ENCODE data around the gene GCSAM.

The GCSAM gene

DNA sequence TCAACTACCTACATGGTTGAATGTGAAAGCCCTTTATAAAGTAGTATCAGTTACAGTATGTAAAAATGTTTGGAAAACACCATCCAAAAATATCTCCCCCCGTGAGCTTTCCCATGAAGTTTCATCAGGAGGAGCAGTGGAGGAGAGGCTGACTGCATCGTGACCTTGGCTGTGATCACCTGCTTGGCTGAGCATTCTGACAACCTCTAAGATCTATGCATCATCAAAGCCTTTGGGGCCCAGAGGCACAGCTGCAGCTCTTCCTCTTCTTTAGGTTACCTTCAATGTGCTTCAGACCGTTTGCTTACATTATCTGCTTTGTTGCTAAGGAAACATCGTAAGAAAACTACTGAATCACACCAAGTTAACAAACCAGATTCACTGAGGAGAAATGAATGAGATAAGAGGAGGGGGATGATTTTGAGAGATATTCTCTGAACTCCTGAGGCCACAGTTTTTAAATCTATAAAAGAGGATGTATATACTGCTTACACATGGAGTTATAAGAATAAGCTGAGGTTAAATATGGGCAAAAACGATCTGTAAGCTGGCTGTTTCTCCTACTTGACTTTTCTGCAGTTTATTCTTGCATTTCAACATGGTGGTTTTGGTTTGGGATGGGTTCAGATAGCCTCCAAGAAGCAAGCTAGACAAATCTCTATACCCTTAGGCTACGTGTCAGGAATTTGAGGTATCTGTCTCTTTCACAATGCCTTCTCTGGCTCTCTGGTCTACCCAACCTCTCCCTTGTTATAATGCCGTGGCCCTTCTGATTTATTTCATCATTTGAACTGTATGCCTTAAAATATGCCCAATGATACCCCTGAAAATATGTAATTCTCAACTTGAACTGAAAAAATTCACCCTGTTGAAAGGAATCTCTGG, 4.0 kb downstream of the GCSAM start:
- no peak for FAIRE-seq

DNA sequence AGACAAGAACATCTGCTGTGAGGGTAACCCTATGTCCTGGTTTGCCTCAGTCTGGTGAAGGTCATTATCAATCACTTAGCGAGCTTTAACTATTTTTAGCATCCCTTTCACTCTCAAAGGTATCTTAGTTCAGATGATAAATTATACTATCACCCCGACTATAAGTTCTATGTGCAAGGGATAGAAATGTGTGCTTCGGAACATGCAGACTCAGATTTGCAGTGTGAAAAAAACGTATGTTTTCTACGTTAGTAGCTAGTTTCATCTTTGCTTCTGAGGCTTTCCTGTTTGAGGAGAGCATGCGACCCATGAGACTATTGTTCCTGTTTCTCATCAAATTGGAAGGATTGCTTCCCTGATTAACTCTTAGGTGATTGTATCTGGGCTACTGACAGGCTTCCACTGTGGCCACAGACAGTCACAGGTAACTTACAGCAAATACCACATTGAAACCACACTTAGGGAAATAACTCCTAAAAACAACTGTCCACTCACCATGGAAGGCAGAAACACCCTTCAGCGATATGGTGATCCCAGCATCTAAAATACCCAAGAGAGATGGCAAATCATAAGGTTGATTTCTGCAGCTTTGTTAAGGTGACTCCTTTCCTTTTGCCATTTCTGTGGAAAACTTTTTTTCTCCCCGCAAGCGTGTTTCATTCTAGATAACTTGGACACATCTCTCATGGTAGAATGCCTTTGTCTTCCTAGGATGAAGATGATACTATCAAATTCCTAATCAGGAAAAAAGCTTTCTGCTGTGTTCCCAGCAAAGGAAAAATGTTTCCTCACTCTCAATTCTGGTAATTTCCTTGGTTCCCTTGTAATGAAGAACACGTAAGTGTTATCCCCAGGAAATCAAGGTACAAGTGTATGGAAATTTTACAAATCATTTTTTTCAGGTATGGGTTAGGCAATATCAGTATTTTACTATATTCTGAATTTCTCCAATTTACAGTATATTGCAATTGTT, 5.2 kb downstream of the GCSAM start:
- FAIRE-seq = no peak

DNA sequence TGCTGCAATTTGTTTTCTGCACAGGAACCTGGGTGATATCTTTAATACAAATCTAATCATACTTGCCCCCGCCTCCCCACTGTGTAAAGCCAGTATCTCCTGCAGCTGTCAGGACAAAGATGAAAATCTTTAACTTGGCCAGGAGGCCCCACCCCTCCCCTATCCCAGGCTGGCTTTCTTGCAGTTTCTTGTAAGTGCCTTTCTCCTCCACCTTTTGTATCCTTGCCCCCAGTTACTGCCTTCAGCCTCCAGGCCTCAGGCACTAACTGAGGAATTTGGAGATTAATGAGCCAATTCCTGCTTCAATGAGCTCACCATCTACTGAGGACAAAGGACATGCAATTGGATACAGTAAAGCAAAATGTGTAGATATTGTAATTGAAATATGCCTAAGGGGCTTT, 6.5 kb downstream of the GCSAM start:
- FAIRE-seq = no peak

DNA sequence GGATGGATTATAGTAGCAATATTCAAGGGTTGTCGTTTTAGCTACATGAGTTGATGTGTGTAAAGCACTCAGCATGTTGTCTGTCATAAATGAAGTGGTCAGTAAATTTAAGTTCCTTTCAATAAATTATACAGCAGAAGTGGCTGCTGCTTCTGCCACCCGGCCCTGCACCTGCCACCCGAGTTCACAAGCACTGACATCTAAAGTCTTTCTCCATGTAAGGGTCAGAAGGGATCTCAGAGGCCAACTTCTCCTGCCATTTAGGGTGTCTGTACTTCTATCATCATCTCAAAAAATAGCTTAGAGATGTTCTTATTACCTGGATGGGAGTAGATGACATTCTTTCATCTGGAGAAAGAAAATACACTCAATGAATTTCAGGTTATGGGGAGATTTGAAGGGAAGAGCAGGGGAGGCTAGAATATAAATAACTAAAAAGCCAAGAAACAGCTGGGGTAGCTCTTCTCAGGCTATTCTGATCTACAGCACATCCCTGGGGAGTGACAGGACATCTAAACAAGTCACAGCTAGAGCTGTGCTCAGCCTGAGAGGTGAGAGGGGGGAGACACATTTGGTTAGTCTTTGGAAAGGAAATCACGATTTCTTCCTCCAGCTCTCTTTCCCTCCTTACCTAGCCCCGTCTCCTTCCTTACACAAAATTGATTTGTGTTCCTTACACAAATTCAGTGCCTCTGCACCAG, 8.0 kb downstream of the GCSAM start:
- no peak for FAIRE-seq

DNA sequence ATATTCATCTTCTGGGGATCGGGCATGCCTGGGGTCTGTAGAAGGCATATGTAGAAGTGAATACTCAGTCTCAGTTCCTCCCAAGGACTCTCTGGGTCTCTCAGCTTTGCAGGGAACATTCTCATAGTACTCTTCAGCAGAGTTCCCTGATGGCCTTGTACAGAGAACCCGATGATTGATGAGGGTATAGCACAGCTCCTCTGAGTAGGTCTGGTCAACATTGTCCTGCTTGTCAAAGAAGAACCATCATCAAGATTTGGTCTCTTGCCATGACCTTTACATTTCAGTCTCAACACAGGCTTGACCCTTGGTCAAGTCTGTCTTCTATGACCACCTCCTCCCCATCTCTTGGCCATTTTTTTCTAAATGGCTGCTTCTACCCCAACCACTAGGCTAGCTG, 9.5 kb downstream of the GCSAM start:
- FAIRE-seq = no peak

DNA sequence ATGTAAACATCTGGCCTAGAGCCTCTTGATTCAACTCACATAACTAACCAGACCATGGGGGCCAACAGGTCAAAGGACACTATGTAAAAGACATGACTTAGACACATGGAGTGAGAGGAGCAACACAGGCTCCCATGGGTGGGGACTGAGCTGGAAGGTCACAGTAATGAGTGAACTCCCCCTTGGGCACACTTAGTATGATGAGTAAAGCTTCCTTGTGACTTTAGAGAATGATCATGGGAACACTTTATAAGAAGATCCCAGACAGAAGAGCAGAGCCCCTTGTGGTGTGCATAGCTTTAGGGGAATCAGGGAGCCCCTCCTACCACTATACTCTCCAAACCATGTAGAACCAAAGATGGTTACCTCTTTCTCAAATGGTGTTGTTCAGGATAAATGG, 10.2 kb downstream of the GCSAM start:
- no peak for FAIRE-seq

DNA sequence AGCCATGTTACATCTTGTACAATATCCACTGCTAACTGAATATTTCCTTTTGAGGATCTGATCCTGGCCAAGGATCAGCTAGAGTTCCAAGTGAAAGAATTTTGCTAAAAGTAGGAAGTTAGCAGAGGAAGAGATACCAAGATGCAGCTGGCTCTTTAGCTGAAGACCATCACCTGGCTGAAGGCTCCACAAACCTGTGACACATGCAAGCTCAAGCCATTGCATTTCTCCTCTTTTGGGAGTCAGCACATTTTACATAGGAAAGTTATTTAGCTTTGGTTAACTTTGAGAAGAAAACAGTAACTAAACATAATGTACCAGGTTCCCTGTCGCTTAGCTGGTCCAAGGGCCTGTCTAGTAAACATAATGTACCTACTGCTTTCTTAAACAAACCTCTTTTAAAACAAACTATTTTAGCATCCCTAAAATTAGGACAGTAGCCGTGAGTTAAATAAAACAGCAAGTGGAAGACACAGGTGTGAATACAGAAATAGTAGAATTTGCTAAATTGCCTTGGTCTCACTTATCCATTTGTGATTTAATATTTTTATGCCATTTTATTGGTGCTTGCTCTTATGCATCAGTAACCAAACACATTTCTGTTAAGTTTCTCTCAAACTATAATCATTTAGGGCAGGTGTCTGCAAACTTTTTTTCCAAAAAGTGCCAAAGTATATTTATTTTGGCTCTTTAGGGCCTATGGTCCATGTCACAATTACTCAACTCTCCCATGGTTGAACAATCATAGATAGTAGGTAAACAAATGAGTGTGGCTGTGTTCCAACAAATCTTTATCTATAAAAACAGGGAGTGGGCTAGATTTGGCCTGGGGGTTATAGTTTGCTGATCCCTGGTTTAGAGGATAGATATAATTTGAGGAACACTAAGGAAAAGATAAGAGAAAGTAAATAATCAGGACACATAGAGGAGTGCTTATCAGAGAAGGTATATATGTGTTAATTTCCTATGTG, 11.2 kb downstream of the GCSAM start:
- no peak for FAIRE-seq

DNA sequence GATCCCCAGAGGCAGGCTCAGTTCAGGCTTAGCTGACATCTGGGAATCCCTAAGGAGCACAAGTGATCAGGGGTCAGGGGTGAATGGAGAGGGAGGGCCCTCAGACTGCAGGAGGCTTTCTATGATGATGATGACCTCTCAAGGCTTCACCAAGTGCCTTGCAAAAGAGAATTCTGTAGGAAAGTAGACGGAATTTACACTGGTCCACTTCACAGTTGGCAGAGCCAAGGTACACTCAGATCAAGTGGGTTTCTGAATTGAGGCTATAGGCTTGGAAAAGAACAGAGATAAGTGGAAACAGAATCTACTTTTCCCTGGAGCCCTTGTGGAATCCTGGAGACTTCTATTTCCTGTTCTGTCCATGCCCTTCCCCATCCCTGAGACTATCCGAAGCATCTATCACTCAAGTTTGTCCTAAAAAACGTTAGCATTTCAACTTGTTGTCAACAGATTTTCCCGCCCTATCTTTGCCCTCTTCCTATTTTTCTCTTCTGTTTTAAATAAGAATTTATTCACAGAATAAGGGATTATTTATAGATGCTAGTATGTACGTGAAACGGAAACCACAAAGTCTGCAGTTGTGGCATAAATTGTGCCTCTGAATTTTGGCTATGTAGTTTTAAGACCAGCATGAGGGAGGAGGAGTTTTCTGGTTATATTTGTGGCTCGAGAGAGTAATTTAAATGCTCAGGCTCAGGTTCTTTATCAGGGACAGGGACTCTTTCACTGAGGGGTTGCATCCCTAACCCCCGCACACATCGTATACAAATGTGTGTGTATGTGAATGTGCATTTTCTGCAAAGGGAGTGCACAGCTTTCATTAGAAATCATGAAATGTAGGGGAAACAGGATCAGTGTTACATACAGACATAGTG, 12.8 kb downstream of the GCSAM start:
- FAIRE-seq = no peak

DNA sequence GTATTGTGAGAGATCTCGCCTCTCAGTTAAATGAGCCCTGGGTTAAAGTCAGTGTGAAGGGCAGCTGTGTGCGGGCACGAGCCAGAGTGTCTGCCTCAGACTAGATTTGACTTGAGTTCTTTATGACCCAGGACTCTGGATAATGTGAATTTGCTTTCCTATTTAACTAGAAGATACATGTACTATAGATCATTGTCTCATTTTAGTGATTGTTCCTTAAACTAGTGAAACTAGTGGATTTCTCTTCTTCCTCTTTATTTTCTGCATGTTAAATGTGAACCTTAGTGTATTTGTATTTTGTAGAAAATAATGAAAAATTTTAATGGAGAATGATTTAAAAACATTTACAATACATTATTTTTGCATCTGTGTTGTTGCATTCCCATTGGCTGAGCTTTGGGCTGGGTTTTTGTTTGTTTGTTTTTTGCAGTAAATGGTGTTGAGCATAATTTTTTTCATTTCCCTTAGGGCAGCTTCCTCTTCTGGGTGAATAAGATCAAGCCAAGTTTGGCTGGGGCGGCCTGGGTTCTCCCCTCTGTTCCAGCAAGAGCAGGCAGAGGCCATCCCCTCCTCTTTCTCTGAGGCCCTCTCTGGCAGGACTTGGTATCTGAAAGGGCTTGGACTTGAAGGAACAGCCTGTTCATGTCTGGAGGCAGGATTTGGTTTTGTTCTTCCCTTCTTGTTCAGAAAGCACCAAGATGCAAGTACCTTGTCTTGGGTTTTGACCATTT, 15.0 kb downstream of the GCSAM start:
- FAIRE-seq = no peak

DNA sequence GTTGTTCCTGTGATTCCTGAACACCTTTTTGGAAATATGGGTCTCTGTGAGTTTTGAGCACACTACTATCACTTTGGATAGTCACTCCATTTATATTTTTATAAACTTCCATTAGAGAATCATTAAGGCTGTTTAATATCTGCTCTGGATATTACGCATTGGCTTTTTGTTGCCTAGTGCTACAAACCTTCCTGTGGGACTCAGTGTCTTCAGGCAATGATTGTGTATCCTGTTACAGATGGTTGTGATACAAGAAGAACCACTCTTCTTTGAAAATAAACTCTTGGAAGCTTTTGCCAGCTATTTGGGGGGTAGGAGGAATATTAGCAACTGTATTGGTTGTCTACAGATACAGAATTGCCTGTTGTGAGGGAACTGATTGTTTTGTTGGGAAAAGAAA, 15.6 kb downstream of the GCSAM start:
- FAIRE-seq = no peak

DNA sequence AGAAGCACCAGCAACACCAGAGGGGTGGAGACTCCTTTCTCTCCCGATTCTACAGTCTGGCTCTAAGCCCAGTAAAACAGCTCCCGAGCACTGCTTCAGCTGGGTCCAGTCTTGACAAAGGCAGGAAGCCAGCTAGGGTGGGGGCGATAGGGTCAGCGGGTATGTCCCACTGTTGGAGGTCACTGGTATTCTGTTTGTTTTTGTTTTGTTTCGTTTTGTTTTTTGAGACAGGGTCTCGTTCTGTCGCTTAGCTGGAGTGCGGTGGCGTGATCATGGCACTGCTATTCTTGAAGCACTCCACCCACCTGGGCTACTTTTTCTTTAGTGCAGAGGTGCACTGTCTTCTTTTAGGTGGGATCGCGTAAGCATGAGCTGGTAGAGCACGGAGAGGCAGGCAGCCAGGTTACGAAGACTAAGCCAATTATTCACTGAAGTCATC, 16.3 kb downstream of the GCSAM start:
- FAIRE-seq = no peak

DNA sequence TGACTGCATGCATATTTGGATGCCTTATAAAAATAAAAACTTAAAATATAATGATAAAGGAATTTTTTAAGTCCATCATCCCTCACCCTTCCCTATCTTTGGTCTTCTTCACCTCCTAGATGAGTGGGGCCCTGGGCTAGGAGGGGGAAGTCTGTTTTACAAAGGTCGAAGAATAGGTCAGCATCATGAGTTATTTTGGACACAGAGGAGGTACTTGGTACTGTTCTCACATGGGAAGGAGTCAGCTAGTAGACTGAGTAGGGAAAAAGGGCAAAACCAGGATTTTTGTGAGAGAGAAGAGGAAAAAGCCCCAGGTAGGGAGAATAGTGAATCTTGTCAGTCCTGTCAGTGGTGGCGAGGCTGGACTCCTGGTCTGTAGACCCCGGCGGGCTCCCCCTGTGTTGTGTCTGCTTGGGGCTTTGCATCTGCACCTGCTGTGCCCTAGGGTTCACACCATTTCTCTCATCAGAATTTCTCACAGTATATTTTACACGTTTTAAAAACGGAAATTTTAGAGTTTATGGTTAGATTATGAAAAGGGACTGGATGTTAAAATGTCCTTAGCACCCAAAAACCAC, 17.2 kb downstream of the GCSAM start:
- FAIRE-seq = no peak

DNA sequence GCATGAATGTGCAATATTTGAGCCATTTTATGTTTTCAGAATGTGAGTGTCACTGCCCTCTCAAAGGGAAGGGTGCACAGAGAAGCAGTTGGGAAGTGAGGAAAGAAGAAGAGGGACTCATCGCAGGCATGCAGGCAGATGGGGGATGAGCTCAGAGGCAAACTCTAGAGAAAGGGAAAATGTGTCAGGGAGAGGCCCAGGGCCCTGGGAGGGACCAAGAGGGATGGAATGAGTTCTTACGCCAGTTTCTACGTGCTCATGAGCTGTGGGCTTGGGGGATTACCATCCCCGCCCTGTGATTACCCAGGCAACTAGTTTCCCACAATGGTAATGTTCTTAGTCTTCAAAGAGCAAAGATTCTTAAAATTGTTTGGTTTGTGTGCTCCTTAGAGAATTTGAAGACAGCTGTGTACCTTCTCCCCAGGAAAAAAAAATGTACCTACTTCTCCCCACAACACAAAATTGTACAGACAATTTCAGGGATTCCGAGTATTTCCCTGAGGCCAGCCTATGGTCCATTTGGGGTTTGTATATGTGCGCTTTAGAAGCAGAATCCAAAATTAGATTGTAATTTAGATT, 17.8 kb downstream of the GCSAM start:
- no peak for FAIRE-seq

DNA sequence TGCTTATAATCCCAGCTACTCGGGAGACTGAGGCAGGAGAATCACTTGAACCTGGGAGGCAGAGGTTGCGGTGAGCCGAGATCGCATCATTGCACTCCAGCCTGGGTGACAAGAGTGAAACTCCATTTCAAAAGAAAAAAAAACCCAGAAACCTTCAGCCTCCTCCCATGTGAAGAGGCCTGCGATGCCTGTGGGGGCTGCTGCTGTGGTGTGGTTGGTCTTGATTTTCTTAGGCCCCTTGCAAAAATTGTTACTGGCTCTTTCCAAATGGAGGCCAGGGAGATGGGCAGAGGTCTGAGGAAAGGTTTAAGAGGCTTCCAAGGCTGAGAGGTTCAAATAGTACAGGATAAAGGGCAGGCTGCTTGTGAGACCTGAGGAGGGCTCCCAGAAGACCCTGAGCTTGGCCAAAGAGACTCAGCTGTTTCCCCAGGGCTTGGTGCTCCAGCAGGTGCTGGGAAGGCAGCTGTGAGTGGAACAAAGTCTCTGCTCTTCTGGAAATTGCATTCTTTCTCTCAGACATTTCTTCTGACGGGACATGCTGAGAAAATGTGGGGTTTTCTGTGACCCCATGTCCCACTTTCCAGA, 18.4 kb downstream of the GCSAM start:
- no peak for FAIRE-seq

DNA sequence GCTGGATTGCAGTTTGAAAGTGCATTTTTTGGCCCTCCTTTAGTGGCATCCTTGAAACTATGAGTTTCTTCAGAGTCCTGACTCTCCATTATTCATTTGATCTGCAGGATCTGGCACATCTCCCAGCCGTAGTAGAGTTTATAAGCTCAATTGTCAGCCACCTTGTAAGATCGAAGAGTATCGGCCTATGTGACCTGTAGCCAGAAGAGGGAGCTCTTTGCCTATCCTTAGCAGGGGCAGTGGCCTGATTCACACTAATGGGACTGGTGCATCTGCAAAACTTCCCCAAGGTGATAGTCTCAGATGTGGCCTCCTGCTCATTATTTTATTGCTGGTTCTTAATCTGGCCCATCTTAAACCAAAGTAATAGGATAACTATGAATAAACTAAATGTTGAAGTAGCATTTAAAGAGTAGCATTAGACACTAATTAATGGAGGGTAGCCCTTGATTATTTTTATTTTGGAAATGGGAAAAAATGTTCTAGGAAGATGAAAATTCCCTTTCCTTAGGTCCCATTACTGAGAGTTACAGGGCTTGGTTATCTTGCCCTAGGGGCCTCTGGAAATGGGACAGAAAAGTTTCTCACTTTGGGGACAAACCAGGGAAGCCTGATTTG, 21.2 kb downstream of the GCSAM start:
- no peak for FAIRE-seq

DNA sequence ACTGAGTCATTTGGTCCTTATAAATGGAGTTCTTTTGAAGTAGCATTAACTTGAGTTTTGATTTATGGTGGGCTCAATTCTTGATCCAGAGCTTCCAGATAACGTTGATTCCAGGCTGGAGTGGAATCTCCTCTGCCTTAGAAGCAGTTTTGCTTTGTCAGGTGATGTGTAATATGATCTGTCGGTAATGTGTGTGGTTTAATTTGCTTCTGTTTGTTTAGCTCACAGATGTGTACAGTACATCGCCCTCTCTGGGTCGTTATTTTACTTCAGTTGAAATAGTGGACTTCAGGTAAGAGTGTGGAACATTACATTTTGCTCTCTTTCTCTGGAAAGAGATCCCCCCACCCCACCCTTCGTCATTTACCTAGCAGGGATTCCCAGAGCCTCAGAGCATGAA, 23.7 kb downstream of the GCSAM start:
- FAIRE-seq = no peak

DNA sequence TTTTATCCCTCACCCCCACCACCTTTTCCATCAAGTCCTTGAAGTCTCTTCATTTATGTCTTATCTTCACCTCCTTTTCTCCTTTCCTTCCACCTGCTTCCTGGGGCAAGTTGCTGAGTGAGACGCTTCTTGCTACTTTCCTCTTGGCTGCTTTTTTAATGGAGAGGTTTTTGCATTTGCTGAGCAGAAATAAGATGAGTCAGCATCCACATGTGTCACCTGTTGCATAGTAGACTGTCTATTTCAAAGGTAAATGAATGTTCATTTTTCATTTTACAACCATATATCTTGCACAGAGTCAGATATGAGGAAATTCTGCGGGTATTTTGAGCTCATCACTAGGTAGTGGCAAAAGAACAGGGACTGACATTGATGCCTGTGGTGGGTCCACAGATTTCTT, 28.3 kb downstream of the GCSAM start:
- no peak for FAIRE-seq

DNA sequence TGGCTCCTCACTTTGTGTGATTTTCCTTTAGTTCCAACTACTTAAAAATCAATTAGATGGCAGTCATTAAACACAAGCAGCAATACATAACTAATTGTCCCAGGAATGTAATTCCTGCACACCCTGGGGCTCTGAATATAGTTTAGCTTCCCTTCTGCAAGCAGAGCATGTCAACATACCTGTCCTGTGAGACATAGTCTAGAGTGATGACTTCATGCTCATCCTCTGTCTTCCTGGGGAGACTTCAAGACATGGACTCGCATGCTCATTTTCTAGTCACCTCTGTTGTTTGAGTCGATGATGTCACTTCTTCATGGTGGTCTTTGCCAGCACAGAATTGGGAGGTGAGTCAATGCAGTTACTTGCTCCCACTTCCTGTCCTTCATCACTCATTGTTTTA, 31.1 kb downstream of the GCSAM start:
- no peak for FAIRE-seq

DNA sequence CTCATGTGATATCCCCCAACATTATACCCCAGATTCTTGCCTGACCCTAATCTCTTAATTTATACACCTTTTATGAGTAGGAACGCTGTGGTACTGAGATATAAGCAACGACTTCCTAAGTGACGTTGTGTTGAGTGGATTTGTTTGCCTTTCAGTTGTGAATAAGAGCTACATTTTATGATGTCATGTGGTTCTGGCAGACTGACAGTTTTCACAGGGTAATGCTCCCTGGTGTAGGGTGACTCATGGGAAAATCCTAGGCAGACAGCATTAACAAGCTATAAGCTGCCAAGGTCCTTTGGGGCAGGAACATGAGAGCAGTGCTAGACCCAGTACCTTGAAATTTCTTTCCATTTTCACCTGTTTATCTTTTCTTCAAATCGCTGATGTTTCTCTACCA, 35.7 kb downstream of the GCSAM start:
- no peak for FAIRE-seq

Data from TTC549 (cell line).